Measurements from ENCODE around the gene SDHA.

Gene SDHA

DNA sequence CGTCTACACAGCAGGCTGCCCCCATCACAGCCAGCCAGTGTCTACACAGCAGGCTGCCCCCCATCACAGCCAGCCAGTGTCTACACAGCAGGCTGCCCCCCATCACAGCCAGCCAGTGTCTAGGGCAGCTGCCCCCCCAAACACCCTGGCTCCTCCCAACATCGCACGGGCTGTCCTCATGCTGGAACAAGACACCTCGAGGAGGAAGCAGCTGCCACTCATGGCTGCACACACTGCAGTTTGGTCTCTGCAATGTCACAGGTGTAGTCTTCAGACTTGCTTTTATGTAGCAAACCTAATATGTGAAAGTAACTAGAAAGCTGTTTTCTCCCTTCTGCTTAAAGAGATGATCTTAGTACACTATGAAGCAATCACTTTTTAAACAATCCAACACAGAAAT is 17.1 kb upstream of the SDHA start:
- no peaks in the 10 kb centered on the region for H3K79me2 ChIP-seq (ENCODE audit: low read length)

DNA sequence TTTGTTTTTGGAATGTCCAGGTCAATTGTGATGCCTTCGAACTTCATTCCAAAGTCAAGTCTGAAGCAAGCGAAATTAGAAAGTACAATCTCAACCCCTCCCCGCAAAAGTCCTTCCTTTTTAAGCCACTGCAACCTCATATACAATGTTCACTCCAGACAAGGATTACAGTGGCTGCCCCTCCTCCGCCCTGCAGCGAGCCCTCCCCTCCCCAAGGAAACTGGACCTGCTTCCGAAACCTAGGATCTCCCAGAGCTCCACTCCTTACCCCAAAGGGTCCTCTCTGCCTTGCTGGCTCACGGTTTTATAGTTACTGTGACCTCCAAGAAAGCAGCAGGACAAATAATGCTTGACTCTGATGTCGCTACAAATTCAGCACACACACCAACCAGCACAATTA is 16.4 kb upstream of the SDHA start:
- Histone ChIP-seq H4K20me1 (ENCODE audit: insufficient read depth, low read length) (no peaks in the 10 kb centered on the region), H3K4me1 (ENCODE audit: low read length) (no peaks in the 10 kb centered on the region), H3K79me2 (ENCODE audit: low read length) (no peaks in the 10 kb centered on the region), H3K4me3 (ENCODE audit: low read length) (no peak overlapping the region), H2AFZ (ENCODE audit: low read depth, low read length) (no peak overlapping the region), H3K27me3 (ENCODE audit: low read depth, low read length) (no peaks in the 10 kb centered on the region), H3K36me3 (replicated peaks; ENCODE audit: low read depth, low read length) (peaks cover 2% of the 10 kb centered on the region), H3K4me2 (ENCODE audit: low read length) (no peak overlapping the region), H3K27ac (ENCODE audit: low read length) (no peak overlapping the region), H3K9me3 (ENCODE audit: insufficient read depth, low read length) (no peaks in the 10 kb centered on the region), H3K9ac (ENCODE audit: low read length) (no peak overlapping the region)
- TF ChIP-seq CTCF (IDR thresholded peaks at IDR 0.05; ENCODE audit: low read depth, low read length), result no peak

More for the DNA sequence above, 17.1 kb upstream of the SDHA start:
- Histone ChIP-seq H3K4me2 (ENCODE audit: low read length) (no peak overlapping the region), H3K27ac (ENCODE audit: low read length) (no peak overlapping the region), H4K20me1 (ENCODE audit: insufficient read depth, low read length) (no peaks in the 10 kb centered on the region), H3K9ac (ENCODE audit: low read length) (no peak overlapping the region), H3K4me3 (ENCODE audit: low read length) (no peak overlapping the region), H3K36me3 (replicated peaks; ENCODE audit: low read depth, low read length) (peaks cover 2% of the 10 kb centered on the region), H3K4me1 (ENCODE audit: low read length) (no peaks in the 10 kb centered on the region), H3K9me3 (ENCODE audit: insufficient read depth, low read length) (no peaks in the 10 kb centered on the region), H3K27me3 (ENCODE audit: low read depth, low read length) (no peaks in the 10 kb centered on the region), H2AFZ (ENCODE audit: low read depth, low read length) (no peak overlapping the region)
- TF ChIP-seq EZH2phosphoT487 (IDR thresholded peaks at IDR 0.05; ENCODE audit: low read depth) (no peak), CTCF (IDR thresholded peaks at IDR 0.05; ENCODE audit: low read depth, low read length) (no peak)

DNA sequence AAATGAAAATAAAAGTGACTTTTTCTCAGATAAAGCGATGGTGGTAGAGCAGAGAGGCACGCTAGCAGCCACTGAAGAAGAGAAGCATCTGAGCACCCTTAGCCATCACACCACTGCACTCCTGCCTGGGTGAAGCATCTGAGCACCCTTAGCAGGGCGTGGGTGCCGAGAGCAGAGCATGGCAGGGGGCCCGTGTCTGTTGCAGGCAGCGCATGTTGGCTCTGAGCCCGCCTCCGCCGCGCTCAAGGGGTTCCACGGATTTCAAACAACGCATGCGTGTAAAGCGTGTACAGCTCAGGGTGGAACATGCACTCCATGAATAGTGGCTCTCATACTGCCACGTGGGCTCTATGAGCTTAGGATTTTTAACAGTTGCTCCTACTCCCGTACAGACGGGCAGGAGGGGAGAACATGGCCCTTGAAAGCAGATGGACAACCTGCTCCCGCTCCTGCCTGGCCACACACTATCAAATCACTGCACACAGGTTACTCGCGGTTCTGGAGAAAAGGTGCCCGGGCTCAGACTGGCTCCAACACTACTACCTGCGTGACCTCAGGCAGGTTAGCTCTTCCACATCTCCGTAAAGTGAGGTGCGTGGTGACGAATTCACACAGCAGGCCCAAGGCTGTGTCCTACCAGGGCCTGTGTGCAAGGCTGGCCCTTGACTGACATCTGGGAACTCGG is 14.7 kb upstream of the SDHA start:
- H2AFZ ChIP-seq (ENCODE audit: low read depth, low read length), result no peak overlapping the region
- H3K27me3 ChIP-seq (ENCODE audit: low read depth, low read length), result no peaks in the 10 kb centered on the region
- peaks cover 2% of the 10 kb centered on the region for H3K36me3 ChIP-seq (replicated peaks; ENCODE audit: low read depth, low read length)
- peaks cover 3% of the 10 kb centered on the region; the same call in 1 of the 2 replicates for H4K20me1 ChIP-seq (ENCODE audit: insufficient read depth, low read length)
- H3K79me2 ChIP-seq (ENCODE audit: low read length), result peaks cover 5% of the 10 kb centered on the region; the same call in 1 of the 2 replicates
- TF ChIP-seq CTCF (IDR thresholded peaks at IDR 0.05; ENCODE audit: low read depth, low read length), result no peak
- TF ChIP-seq EZH2phosphoT487 (IDR thresholded peaks at IDR 0.05; ENCODE audit: low read depth), result no peak
- no peak overlapping the region for H3K4me2 ChIP-seq (ENCODE audit: low read length)
- no peaks in the 10 kb centered on the region for H3K4me1 ChIP-seq (ENCODE audit: low read length)
- no peak overlapping the region for H3K4me3 ChIP-seq (ENCODE audit: low read length)
- no peaks in the 10 kb centered on the region for H3K9me3 ChIP-seq (ENCODE audit: insufficient read depth, low read length)
- H3K27ac ChIP-seq (ENCODE audit: low read length), result no peak overlapping the region
- H3K9ac ChIP-seq (ENCODE audit: low read length), result no peak overlapping the region

DNA sequence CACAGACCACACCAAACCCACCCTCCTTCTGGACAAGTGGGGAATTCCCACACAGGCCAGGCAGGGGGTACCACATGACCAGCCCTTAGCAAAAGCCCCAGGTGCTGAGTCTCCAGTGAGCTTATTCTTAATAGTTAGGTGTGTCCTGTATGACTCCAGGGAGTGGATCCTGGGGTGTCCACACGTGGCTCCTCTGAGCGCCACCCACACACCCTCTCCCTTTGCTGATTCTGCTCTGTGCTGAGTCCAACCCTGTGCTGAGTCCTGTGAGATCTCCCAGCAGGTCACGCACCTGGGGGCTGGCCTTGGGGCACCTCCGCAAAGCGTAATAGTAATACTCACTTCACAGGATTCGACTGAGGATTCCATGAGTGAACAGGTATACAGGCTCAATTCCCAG is 14.1 kb upstream of the SDHA start:
- Histone ChIP-seq H3K9ac (ENCODE audit: low read length) (no peak overlapping the region), H2AFZ (ENCODE audit: low read depth, low read length) (no peak overlapping the region), H3K36me3 (replicated peaks; ENCODE audit: low read depth, low read length) (peaks cover 2% of the 10 kb centered on the region), H3K4me3 (ENCODE audit: low read length) (no peak overlapping the region), H3K4me1 (ENCODE audit: low read length) (no peaks in the 10 kb centered on the region), H3K27me3 (ENCODE audit: low read depth, low read length) (no peaks in the 10 kb centered on the region), H3K9me3 (ENCODE audit: insufficient read depth, low read length) (no peaks in the 10 kb centered on the region), H3K79me2 (ENCODE audit: low read length) (peaks cover 8% of the 10 kb centered on the region; the same call in 1 of the 2 replicates), H3K4me2 (ENCODE audit: low read length) (no peak overlapping the region), H3K27ac (ENCODE audit: low read length) (no peak overlapping the region), H4K20me1 (ENCODE audit: insufficient read depth, low read length) (peaks cover 6% of the 10 kb centered on the region; the same call in 1 of the 2 replicates)
- no peak for TF ChIP-seq CTCF (IDR thresholded peaks at IDR 0.05; ENCODE audit: low read depth, low read length)
- TF ChIP-seq EZH2phosphoT487 (IDR thresholded peaks at IDR 0.05; ENCODE audit: low read depth), result no peak

Measured in OCI-LY3 (cell line).